HepG2 (cell line): ENCODE results near the gene GDF7. TPM values are rescaled to one million over a fixed set of nuclear protein-coding genes. Genes with fewer than 3 reads are reported as not detected.

Experiments used
- BRD4 ChIP-seq: sonication (generic); formaldehyde crosslinking; IDR thresholded peaks from 2 replicates; pipeline ENCODE4 v1.4.0; 2020; ENCODE audit warnings: missing genetic modification reagents
- GRHL1 ChIP-seq: sonication (generic); formaldehyde crosslinking; conservative IDR thresholded peaks from 2 replicates; pipeline ENCODE4 v1.8.0; 2022; ENCODE audit warnings: missing genetic modification reagents
- MYPOP ChIP-seq: sonication (generic); formaldehyde crosslinking; IDR thresholded peaks from 2 replicates; pipeline ENCODE4 v1.8.1; 2023; ENCODE audit warnings: mild to moderate bottlenecking, moderate library complexity, missing genetic modification reagents
- REPIN1 ChIP-seq: sonication (generic); formaldehyde crosslinking; IDR thresholded peaks from 2 replicates; pipeline ENCODE4 v1.8.0; 2022; ENCODE audit warnings: missing genetic modification reagents, low read depth, mild to moderate bottlenecking, borderline replicate concordance
- ZC3H4 ChIP-seq: sonication (generic); formaldehyde crosslinking; IDR thresholded peaks from 2 replicates; pipeline ENCODE4 v1.4.0; 2020; ENCODE audit warnings: missing genetic modification reagents, borderline replicate concordance
- ZNF260 ChIP-seq: sonication (generic); formaldehyde crosslinking; IDR thresholded peaks from 2 replicates; pipeline ENCODE4 v1.4.0; 2020; ENCODE audit warnings: missing genetic modification reagents, low read depth, mild to moderate bottlenecking, borderline replicate concordance
- ZNF614 ChIP-seq: IDR thresholded peaks from 2 replicates; pipeline ENCODE4 v1.6.1; 2018; ENCODE audit warnings: missing biosample characterization, missing genetic modification reagents, inconsistent platforms, borderline replicate concordance
- ZNF687 ChIP-seq: sonication (generic); formaldehyde crosslinking; IDR thresholded peaks from 2 replicates; pipeline ENCODE4 v1.5.1; 2020; ENCODE audit warnings: mild to moderate bottlenecking, missing genetic modification reagents, moderate library complexity
- ZNF782 ChIP-seq: sonication (generic); formaldehyde crosslinking; IDR thresholded peaks from 2 replicates; pipeline ENCODE4 v1.4.0; 2020; ENCODE audit warnings: missing genetic modification reagents, mild to moderate bottlenecking, borderline replicate concordance
- polyA plus RNA-seq, 8 experiments: library from polyadenylated mRNA; depleted of rRNA in 3 of 8; stranded (reverse) in 7 of 8; unstranded in 1 of 8; fragments of >200 nt; fragmentation: Illumina TruSeq in 4 of 8; extraction: Trizol in 4 of 8; gene quantifications; 2 replicates each; pipeline versions ENCODE4 v1.2.1 to v1.2.3, GENCODE V29; 2011 to 2016; ENCODE audit warnings: low read depth in 4 of 8, missing spikeins in 1 of 8, mixed read lengths in 1 of 8; ENCODE audit not compliant: insufficient read depth in 1 of 8
- total RNA-seq, 5 experiments: library from RNA; depleted of rRNA; stranded (reverse); fragments of >200 nt; fragmentation: Illumina TruSeq; extraction: Trizol; gene quantifications; 2 replicates each; pipeline ENCODE4 v1.2.3, GENCODE V29; 2016; ENCODE audit warnings: low read depth in 1 of 5
- TF ChIP-seq, protein P1 (sequence below): sonication (generic); formaldehyde crosslinking; IDR thresholded peaks from 2 replicates; pipeline ENCODE4 v1.5.1; 2020; ENCODE audit warnings: missing genetic modification reagents, mild to moderate bottlenecking, borderline replicate concordance
- TF ChIP-seq, protein P2 (sequence below): sonication (generic); formaldehyde crosslinking; IDR thresholded peaks from 2 replicates; pipeline ENCODE4; 2020; ENCODE audit warnings: missing genetic modification reagents, mild to moderate bottlenecking, borderline replicate concordance
- TF ChIP-seq, protein P3 (sequence below): sonication (generic); formaldehyde crosslinking; IDR thresholded peaks from 2 replicates; pipeline ENCODE4 v1.9.0; 2021; ENCODE audit warnings: missing genetic modification reagents, mild to moderate bottlenecking, borderline replicate concordance

GDF7 gene
- total and polyA plus RNA-seq, 2 of the 13 experiments (the other 11 are each of a cell fraction or from before 2014, with no cell fraction given): 1.6 to 15.0 TPM

DNA sequence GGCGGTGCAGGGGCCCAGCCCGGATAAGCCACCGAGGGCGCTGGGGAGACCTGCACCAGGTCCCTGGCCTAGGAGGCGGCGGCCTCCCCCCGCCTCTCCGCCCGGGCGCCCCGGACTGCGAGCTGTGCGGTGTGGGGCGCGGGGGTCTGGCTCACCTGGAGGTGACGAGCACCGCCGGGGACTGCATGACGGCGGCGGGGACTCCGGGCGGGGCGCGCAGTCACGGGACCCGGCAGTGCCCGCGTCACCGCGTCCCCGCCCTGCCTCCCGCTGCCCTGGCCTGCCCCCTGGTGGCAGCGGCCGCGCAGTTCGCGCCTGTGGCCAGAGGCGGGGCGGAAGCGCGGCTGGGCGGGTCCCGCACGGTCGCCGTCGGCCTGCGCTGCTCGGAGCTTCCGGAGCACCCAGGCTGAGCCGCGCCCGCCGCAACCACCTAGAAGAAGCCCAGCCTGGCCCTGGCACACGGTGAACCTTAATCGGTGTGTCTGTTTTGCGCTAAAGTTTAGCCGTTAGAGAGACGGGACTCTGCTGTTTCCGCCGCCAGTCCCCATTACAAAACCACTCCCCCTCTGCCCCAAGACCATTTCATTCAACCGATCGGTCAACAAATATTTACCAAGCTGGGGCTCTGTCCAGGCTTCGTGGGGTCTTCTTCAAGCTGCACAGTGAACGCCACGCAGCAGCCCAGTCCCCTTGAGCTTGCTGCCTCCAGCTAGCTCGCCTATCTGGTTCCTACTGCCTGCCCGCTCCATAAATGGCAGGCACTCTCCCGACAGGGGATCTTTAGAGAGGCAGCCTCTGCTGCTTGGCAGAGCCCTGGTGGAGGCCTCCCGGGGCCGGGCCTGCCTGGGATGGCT, 15.8 kb upstream of the GDF7 start, which contains the start of gene HS1BP3 (continued):
- TF ChIP-seq, protein P1, sequence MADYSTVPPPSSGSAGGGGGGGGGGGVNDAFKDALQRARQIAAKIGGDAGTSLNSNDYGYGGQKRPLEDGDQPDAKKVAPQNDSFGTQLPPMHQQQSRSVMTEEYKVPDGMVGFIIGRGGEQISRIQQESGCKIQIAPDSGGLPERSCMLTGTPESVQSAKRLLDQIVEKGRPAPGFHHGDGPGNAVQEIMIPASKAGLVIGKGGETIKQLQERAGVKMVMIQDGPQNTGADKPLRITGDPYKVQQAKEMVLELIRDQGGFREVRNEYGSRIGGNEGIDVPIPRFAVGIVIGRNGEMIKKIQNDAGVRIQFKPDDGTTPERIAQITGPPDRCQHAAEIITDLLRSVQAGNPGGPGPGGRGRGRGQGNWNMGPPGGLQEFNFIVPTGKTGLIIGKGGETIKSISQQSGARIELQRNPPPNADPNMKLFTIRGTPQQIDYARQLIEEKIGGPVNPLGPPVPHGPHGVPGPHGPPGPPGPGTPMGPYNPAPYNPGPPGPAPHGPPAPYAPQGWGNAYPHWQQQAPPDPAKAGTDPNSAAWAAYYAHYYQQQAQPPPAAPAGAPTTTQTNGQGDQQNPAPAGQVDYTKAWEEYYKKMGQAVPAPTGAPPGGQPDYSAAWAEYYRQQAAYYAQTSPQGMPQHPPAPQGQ (CRISPR knock-in tag): peak; percentile 43; the same call in 1 of the 2 replicates
- TF ChIP-seq ZC3H4 (peak; percentile 82; the same call in 1 of the 2 replicates), BRD4 (CRISPR knock-in tag) (peak; percentile 67; the same call in 1 of the 2 replicates), MYPOP (CRISPR knock-in tag) (peak; percentile 69; the same call in 1 of the 2 replicates), ZNF782 (CRISPR knock-in tag) (no peak), ZNF260 (CRISPR knock-in tag) (no peak), REPIN1 (CRISPR knock-in tag) (peak; percentile 44; the same call in 1 of the 2 replicates), GRHL1 (CRISPR knock-in tag) (no peak), ZNF687 (CRISPR knock-in tag) (peak; percentile 97), ZNF614 (CRISPR knock-in tag) (peak; percentile 48; the same call in 1 of the 2 replicates)
- TF ChIP-seq, protein P2, sequence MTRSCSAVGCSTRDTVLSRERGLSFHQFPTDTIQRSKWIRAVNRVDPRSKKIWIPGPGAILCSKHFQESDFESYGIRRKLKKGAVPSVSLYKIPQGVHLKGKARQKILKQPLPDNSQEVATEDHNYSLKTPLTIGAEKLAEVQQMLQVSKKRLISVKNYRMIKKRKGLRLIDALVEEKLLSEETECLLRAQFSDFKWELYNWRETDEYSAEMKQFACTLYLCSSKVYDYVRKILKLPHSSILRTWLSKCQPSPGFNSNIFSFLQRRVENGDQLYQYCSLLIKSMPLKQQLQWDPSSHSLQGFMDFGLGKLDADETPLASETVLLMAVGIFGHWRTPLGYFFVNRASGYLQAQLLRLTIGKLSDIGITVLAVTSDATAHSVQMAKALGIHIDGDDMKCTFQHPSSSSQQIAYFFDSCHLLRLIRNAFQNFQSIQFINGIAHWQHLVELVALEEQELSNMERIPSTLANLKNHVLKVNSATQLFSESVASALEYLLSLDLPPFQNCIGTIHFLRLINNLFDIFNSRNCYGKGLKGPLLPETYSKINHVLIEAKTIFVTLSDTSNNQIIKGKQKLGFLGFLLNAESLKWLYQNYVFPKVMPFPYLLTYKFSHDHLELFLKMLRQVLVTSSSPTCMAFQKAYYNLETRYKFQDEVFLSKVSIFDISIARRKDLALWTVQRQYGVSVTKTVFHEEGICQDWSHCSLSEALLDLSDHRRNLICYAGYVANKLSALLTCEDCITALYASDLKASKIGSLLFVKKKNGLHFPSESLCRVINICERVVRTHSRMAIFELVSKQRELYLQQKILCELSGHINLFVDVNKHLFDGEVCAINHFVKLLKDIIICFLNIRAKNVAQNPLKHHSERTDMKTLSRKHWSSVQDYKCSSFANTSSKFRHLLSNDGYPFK: peak; percentile 30; the same call in 1 of the 2 replicates
- TF ChIP-seq, protein P3, sequence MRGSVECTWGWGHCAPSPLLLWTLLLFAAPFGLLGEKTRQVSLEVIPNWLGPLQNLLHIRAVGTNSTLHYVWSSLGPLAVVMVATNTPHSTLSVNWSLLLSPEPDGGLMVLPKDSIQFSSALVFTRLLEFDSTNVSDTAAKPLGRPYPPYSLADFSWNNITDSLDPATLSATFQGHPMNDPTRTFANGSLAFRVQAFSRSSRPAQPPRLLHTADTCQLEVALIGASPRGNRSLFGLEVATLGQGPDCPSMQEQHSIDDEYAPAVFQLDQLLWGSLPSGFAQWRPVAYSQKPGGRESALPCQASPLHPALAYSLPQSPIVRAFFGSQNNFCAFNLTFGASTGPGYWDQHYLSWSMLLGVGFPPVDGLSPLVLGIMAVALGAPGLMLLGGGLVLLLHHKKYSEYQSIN (CRISPR knock-in tag): no peak
